ENCODE results near the gene TUT4. TPM values are rescaled to one million over a fixed set of nuclear protein-coding genes. Genes with fewer than 3 reads are reported as not detected.

Gene TUT4
- total RNA-seq, 1 donor from 2014 or later, result 56.4 TPM

DNA sequence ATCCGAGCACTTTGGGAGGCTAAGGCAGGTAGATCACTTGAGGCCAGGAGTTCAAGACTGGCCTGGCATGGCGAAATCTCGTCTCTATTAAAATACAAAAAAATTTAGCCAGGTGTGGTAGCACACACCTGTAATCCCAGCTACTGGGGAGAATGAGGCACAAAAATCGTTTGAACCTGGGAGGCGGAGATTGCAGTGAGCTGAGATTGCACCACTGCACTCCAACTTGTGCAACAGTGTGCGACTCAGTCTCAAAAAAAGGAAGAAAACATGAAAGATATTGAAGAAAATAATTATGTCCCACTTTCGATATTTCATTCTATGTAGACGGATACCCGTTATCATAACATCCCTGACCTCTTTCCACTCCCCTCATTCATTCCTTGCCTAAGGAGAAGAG lies 19.2 kb downstream of the TUT4 start:
- no peak overlapping the region for H3K27ac Mint-ChIP-seq (ENCODE audit: unreplicated experiment)
- DNase-seq (ENCODE audit: extremely low spot score, unreplicated experiment), result no peak
- H3K36me3 Mint-ChIP-seq (ENCODE audit: unreplicated experiment), result peaks cover 16% of the 10 kb centered on the region
- no peak overlapping the region for H3K4me3 Mint-ChIP-seq (ENCODE audit: unreplicated experiment)
- TF ChIP-seq, protein P1, sequence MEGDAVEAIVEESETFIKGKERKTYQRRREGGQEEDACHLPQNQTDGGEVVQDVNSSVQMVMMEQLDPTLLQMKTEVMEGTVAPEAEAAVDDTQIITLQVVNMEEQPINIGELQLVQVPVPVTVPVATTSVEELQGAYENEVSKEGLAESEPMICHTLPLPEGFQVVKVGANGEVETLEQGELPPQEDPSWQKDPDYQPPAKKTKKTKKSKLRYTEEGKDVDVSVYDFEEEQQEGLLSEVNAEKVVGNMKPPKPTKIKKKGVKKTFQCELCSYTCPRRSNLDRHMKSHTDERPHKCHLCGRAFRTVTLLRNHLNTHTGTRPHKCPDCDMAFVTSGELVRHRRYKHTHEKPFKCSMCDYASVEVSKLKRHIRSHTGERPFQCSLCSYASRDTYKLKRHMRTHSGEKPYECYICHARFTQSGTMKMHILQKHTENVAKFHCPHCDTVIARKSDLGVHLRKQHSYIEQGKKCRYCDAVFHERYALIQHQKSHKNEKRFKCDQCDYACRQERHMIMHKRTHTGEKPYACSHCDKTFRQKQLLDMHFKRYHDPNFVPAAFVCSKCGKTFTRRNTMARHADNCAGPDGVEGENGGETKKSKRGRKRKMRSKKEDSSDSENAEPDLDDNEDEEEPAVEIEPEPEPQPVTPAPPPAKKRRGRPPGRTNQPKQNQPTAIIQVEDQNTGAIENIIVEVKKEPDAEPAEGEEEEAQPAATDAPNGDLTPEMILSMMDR (IDR thresholded peaks at IDR 0.05), result no peak
- peaks cover 20% of the 10 kb centered on the region for H3K9me3 Mint-ChIP-seq (ENCODE audit: unreplicated experiment)
- no peaks in the 10 kb centered on the region for H3K27me3 Mint-ChIP-seq (ENCODE audit: unreplicated experiment)
- peaks cover 1% of the 10 kb centered on the region for H3K4me1 Mint-ChIP-seq (ENCODE audit: unreplicated experiment)

DNA sequence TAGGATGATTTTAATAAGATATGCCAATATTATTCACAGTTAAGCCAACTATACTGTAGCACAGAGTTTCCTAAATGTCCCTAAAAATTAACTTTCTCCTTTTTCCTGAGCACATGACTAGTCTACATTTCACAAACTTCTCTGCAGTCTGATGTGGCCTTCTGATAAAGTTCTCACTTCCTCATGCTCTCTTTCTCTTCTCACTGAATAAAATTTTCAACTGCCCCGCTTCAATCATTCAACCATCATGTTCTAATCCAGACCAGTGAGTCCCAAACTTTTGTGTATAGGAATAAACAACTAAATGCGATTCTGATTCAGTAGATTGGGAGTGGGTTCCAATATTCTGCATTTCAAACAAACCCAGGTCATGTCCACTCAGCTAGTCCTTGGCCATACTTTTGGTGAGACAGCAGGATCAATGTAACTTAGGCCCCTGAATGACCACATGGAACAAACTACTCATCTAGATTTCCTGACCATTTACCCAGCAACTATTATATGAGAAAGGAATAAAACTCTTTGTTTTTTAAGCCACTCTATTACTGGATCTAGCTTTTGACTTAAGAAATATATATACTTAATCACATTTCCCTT lies 20.1 kb downstream of the TUT4 start:
- Mint-ChIP-seq H3K9me3 (ENCODE audit: unreplicated experiment) (peaks cover 20% of the 10 kb centered on the region), H3K36me3 (ENCODE audit: unreplicated experiment) (peaks cover 18% of the 10 kb centered on the region), H3K4me3 (ENCODE audit: unreplicated experiment) (no peak overlapping the region), H3K27ac (ENCODE audit: unreplicated experiment) (no peak overlapping the region), H3K4me1 (ENCODE audit: unreplicated experiment) (peaks cover 1% of the 10 kb centered on the region), H3K27me3 (ENCODE audit: unreplicated experiment) (no peaks in the 10 kb centered on the region)
- DNase-seq (ENCODE audit: extremely low spot score, unreplicated experiment), result no peak
- TF ChIP-seq, protein P1 (IDR thresholded peaks at IDR 0.05), result no peak

DNA sequence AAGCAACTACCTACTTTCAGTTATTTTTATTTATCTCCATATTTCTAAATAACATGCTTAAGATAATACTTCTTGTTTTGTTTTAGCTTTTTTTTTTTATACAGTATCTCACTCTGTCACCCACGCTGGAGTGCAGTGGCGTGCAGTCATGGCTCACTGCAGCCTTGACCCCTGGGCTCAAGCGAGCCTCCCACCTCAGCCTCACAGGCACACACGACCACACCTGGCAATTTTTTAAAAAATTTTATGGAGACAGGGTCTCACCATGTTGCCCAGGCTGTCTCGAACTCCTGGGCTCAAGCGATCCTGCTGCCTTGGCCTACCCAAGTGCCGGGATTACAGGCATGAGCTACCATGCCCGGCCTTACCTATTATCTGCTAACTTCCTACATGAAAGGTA lies 20.6 kb downstream of the TUT4 start:
- no peak for DNase-seq (ENCODE audit: extremely low spot score, unreplicated experiment)
- no peaks in the 10 kb centered on the region for H3K27me3 Mint-ChIP-seq (ENCODE audit: unreplicated experiment)
- no peaks in the 10 kb centered on the region for H3K4me1 Mint-ChIP-seq (ENCODE audit: unreplicated experiment)
- H3K36me3 Mint-ChIP-seq (ENCODE audit: unreplicated experiment), result peaks cover 17% of the 10 kb centered on the region
- TF ChIP-seq, protein P1 (IDR thresholded peaks at IDR 0.05), result no peak
- no peak overlapping the region for H3K27ac Mint-ChIP-seq (ENCODE audit: unreplicated experiment)
- H3K4me3 Mint-ChIP-seq (ENCODE audit: unreplicated experiment), result no peak overlapping the region
- H3K9me3 Mint-ChIP-seq (ENCODE audit: unreplicated experiment), result peaks cover 20% of the 10 kb centered on the region

DNA sequence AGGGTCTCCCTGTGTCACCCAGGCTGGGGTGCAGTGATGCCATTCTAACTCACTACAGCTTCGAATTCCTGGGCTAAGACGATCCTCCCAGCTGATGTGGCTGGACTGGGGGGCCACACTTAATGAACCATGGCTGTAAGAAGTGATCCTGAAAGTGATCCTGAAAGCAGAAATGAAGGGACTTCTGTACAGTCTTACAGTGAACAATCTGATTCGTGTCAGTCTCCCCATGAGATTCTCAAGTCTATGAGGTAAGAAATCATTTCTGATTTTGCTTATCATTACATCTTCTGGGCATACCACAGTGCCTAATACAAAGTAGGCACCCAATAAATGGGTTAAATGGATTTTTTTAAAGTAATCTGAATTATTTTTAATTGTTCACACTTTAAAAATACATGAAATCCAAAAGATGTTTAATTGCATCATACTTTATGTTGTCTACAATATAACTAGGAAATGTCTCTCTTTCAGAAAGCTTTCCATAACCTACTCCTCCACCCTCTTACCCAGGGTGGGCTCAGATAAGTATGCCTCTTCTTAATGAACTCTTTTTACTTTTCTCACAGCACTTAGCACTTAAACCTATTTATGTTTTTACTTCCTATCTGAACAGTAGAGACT lies 21.5 kb downstream of the TUT4 start:
- Mint-ChIP-seq H3K9me3 (ENCODE audit: unreplicated experiment) (peaks cover 20% of the 10 kb centered on the region), H3K4me1 (ENCODE audit: unreplicated experiment) (no peaks in the 10 kb centered on the region), H3K27ac (ENCODE audit: unreplicated experiment) (no peak overlapping the region), H3K4me3 (ENCODE audit: unreplicated experiment) (no peak overlapping the region), H3K36me3 (ENCODE audit: unreplicated experiment) (peaks cover 20% of the 10 kb centered on the region), H3K27me3 (ENCODE audit: unreplicated experiment) (no peaks in the 10 kb centered on the region)
- no peak for DNase-seq (ENCODE audit: extremely low spot score, unreplicated experiment)
- TF ChIP-seq, protein P1 (IDR thresholded peaks at IDR 0.05), result no peak

DNA sequence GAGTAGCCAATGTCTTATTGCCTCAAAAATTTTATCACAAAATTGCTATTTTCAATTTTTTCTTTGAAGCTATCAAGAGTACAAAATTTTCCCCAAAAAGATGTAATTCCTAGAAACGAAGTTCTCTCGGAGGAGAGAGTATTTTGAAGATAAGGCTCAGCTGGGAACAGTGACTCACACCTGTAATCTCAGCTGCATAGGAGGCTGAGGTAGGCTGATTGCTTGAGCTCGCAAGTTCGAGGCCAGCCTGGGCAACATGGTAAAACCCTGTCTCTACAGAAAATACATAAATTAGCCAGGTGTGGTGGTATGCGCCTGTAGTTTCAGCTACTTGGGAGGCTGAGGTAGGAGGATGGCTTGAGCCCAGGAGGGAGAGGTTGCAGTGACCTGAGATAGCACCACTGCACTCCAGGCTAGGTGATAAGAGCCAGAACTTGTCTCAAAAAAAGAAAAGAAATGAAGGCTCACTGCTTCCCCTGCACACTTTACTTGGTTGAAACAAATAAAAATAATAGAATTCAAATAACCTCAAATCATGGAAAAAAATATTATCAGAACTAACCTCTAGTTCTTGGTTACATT lies 22.2 kb downstream of the TUT4 start:
- Mint-ChIP-seq H3K36me3 (ENCODE audit: unreplicated experiment) (peaks cover 22% of the 10 kb centered on the region), H3K27me3 (ENCODE audit: unreplicated experiment) (no peaks in the 10 kb centered on the region), H3K4me3 (ENCODE audit: unreplicated experiment) (no peak overlapping the region), H3K9me3 (ENCODE audit: unreplicated experiment) (peaks cover 14% of the 10 kb centered on the region), H3K27ac (ENCODE audit: unreplicated experiment) (no peak overlapping the region), H3K4me1 (ENCODE audit: unreplicated experiment) (no peaks in the 10 kb centered on the region)
- no peak for DNase-seq (ENCODE audit: extremely low spot score, unreplicated experiment)
- TF ChIP-seq, protein P1 (IDR thresholded peaks at IDR 0.05), result no peak
